Activated CD4-positive, alpha-beta T cell treated with anti-CD3 and anti-CD28 coated beads for 36 hours (primary cell): ENCODE measurements around the gene CARD9. TPM values are rescaled to one million over a fixed set of nuclear protein-coding genes. Genes with fewer than 3 reads are reported as not detected.
A peak's percentile ranks its signal among the peaks of the same experiment; 100 is the strongest.

Experiments
- ATAC-seq: fragments of 200-7000 bp; cut with Tn5 transposase; one replicate; pipeline ENCODE4 v1.10.0; 2021; ENCODE audit warnings: mild to moderate bottlenecking, moderate library complexity
- CTCF ChIA-PET: fragments of 350-600 bp; sonication (Branson Sonifier 250); formaldehyde crosslinking; loops from one replicate; lab custom pipeline; 2021; ENCODE audit warnings: antibody characterized with exemption; lab: Charles Lee
- POLR2A ChIA-PET: fragments of 350-600 bp; sonication (Branson Sonifier 250); formaldehyde crosslinking; loops from one replicate; lab custom pipeline; 2021; ENCODE audit warnings: antibody characterized with exemption, inconsistent platforms; lab: Charles Lee
- DNase-seq: peaks from one replicate; pipeline ENCODE4 v3.0.0-alpha.2; 2020
- H3K27ac Mint-ChIP-seq: one replicate; pipeline ENCODE4 v1.8.0; 2021; ENCODE audit warnings: mixed read lengths
- H3K27me3 Mint-ChIP-seq: one replicate; pipeline ENCODE4 v1.8.0; 2021; ENCODE audit warnings: mixed read lengths
- H3K36me3 Mint-ChIP-seq: one replicate; pipeline ENCODE4 v1.8.0; 2021; ENCODE audit warnings: low read depth, mixed read lengths
- H3K4me1 Mint-ChIP-seq: one replicate; pipeline ENCODE4 v1.8.0; 2021; ENCODE audit warnings: mixed read lengths
- H3K4me3 Mint-ChIP-seq: one replicate; pipeline ENCODE4 v1.8.0; 2021; ENCODE audit warnings: mild to moderate bottlenecking, moderate library complexity, mixed read lengths
- H3K9me3 Mint-ChIP-seq: one replicate; pipeline ENCODE4 v1.8.0; 2021; ENCODE audit warnings: low read depth, mixed read lengths
- intact Hi-C, 2 experiments: fragments of 100-400 bp; cut with DNase I in 1 of 2; cut with micrococcal nuclease in 1 of 2; formaldehyde crosslinking; loops; one replicate each; pipeline versions ENCODE4 v1.14.2 to v1.15.1; 2022 to 2024; cut with DNase I, micrococcal nuclease
- total RNA-seq, 2 experiments: library from RNA; stranded (reverse); gene quantifications; one replicate each; pipeline ENCODE4 v1.2.3, GENCODE V29; 2021

Gene CARD9
- total RNA-seq, 2 experiments from 2014 or later: 0.98 to 1.1 TPM

- ATAC-seq: no peak
- intact Hi-C loops: no loop called here
- Mint-ChIP-seq H3K9me3 (no peaks in the 10 kb centered on the region), H3K36me3 (peaks cover 4% of the 10 kb centered on the region), H3K27ac (no peak overlapping the region), H3K4me3 (no peak overlapping the region), H3K4me1 (no peaks in the 10 kb centered on the region), H3K27me3 (no peaks in the 10 kb centered on the region)
- no peak for DNase-seq
- ChIA-PET POLR2A (interaction anchor here (0.9 kb wide), 1 partner anchor 27 kb away, joined by 4 read pairs; no protein-coding TSS in a partner anchor), CTCF (no interaction called here)
Measured at GRCh38 chr9:136370037-136370436, 3.4 kb downstream of the CARD9 start.

DNA sequence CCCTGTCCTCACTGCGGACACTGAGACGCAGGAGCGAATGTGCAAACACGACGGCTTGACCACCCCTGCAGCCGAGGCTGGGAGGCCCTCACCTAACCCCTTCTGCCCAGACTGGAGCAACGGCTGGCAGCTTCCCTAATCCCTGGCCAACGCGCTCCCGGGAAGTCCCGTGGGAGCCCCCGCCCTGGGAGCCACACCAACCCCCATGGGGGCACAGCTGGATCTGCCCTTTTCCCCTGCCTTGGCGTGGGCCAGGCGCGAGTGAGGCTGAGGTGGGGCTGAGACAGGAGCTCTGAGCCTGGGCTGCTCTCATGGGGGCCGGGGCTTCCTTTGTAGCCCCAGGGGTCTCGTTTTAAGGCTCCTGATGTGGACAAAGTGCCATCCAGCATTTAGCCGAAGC is 5.3 kb downstream of the CARD9 start:
- Mint-ChIP-seq H3K4me1 (peaks cover 5% of the 10 kb centered on the region), H3K9me3 (no peaks in the 10 kb centered on the region), H3K36me3 (no peaks in the 10 kb centered on the region), H3K27ac (no peak overlapping the region), H3K27me3 (no peaks in the 10 kb centered on the region), H3K4me3 (no peak overlapping the region)
- ATAC-seq (no peak), DNase-seq (no peak)
- intact Hi-C loops: no loop called here
- ChIA-PET POLR2A (no interaction called here), CTCF (no interaction called here)

DNA sequence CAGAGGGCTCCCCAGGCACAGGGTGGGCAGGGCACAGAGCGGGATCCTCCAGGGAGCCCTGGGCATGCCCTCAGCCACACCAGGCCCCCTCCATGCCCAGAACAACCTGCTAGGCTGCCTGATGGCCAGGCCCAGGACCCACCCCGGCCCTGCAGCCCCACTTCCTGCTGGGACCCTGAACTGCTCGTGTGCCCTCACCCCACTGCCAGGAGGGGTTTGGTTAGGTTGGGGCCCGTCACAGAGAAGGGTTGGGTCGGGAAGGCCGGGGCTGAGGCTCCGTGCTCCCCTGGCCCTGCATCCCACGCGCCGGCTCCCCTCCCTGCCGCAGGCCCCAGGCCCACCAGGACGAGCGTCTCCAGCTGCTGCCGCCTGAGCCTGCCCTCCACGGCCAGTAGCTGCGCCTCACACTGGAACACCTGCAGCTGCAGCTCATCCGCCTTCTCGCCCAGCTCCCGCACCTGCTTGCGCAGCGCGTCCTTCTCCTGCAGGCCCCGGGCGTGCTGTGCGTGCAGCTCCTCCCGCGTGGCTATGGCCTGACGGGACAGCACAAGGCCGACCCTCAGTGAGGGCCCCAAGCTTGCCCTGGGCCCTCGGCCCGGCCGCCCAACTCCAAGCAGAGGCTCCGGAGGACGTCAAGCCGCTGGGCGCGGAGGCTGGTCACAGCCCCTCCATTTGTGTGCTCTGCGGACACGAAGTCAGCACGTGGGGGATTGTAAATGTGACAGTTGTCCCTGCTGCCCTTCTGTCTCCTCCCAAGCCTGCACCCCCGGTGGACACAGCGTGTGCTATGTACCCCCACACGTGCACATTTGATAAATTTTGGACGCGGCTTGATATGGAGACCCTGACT is 5.9 kb downstream of the CARD9 start:
- intact Hi-C loops: no loop called here
- POLR2A ChIA-PET: no interaction called here
- ATAC-seq (no peak), DNase-seq (no peak)
- H3K4me1 Mint-ChIP-seq: peaks cover 10% of the 10 kb centered on the region
- no peak overlapping the region for H3K27ac Mint-ChIP-seq
- CTCF ChIA-PET: interaction anchor here (0.5 kb wide), 1 partner anchor 119 kb away, joined by 3 read pairs; no protein-coding TSS in a partner anchor
- H3K9me3 Mint-ChIP-seq: no peaks in the 10 kb centered on the region
- H3K4me3 Mint-ChIP-seq: no peak overlapping the region
- H3K27me3 Mint-ChIP-seq: no peaks in the 10 kb centered on the region
- no peaks in the 10 kb centered on the region for H3K36me3 Mint-ChIP-seq

GRCh38 chr9:136366826-136367225 is 6.6 kb downstream of the CARD9 start:
- intact Hi-C loops: no loop called here
- Mint-ChIP-seq H3K27ac (no peak overlapping the region), H3K4me1 (peaks cover 10% of the 10 kb centered on the region), H3K27me3 (no peaks in the 10 kb centered on the region), H3K36me3 (no peaks in the 10 kb centered on the region), H3K9me3 (no peaks in the 10 kb centered on the region), H3K4me3 (no peak overlapping the region)
- ChIA-PET CTCF (interaction anchor here (0.5 to 0.6 kb wide), 2 partner anchors 46 to 119 kb away, joined by 3 read pairs; no protein-coding TSS in a partner anchor), POLR2A (no interaction called here)
- DNase-seq (no peak), ATAC-seq (no peak)

DNA sequence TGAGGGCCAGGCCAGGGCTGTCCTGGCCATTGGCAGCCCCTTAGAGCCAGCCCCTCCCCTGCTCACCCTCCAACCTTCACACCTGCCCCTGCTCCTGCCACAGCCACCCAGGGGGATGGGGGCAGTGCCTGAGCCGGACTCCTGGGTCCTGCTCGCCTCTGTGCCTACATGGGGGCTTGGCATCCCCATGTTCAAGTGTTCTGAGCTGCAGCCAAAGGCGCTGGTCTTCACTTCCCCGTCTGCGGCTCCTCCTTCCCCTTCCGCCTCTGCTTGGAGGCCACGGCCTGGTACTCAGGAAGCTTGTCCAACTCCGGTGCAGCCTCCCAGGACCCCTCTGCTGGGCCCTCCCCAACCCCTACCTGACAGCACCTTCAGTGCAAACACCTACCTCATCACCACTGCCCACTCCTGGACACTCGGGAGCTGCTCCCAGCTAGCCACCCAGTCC is 7.7 kb downstream of the CARD9 start:
- ATAC-seq: no peak
- H3K4me3 Mint-ChIP-seq: no peak overlapping the region
- no peaks in the 10 kb centered on the region for H3K36me3 Mint-ChIP-seq
- no peaks in the 10 kb centered on the region for H3K9me3 Mint-ChIP-seq
- DNase-seq: no peak
- H3K27ac Mint-ChIP-seq: no peak overlapping the region
- CTCF ChIA-PET: no interaction called here
- intact Hi-C loops: no loop called here
- peaks cover 10% of the 10 kb centered on the region for H3K4me1 Mint-ChIP-seq
- H3K27me3 Mint-ChIP-seq: no peaks in the 10 kb centered on the region
- POLR2A ChIA-PET: no interaction called here

GRCh38 chr9:136364942-136365774 is 8.3 kb downstream of the CARD9 start:
- H3K27ac Mint-ChIP-seq: no peak overlapping the region
- H3K4me1 Mint-ChIP-seq: peaks cover 10% of the 10 kb centered on the region
- ATAC-seq (no peak), DNase-seq (no peak)
- ChIA-PET CTCF (interaction anchor here (0.6 kb wide), 1 partner anchor 10 kb away, joined by 3 read pairs; no protein-coding TSS in a partner anchor), POLR2A (no interaction called here)
- no peaks in the 10 kb centered on the region for H3K36me3 Mint-ChIP-seq
- H3K4me3 Mint-ChIP-seq: no peak overlapping the region
- H3K27me3 Mint-ChIP-seq: no peaks in the 10 kb centered on the region
- intact Hi-C loops: loop anchor here in 1 of 2 experiments (5.0 kb wide), 2 partner anchors 38 to 258 kb away; partner anchors contain the start of gene GPSM1
- no peaks in the 10 kb centered on the region for H3K9me3 Mint-ChIP-seq

DNA sequence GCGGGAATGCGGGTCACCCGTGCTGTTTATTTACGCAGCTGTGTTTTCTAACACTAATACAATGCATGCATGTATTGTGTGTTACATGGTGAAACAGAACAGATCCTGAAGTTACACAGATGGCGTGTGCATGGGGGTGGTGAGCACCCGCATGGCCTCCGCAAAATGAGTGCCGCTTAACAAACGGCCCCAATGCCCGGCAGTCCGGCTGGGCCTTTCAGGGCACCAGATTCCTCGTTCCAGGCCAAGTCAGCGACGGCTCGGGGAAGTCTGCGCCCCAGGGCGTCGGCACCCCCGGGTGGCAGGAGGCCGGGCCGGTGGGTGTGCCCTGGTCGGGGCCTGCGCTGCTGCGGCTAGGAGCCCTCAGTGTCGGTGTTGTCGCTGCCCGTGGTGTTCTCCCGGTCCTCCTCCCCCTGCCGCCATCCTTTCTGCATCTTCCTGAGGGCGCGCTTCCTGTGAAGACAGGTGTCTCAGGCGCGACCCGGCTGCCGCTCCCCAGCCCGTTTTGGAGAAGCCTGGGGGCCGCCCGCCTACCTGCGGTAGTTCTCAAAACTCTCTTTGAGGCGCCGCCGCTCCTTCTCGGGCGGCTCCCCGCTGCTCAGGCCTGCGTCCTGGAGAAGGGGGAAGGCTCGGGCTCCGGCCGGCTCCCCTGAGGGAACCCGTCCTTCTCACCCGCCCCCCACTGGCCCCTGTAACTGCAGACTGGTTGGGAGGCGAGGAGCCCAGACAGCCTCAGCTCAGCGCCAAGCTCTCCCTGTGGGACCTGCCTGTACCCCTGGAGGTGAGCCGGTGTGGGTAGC is 9.3 kb downstream of the CARD9 start:
- ChIA-PET CTCF (interaction anchor here (0.6 to 2.1 kb wide), 5 partner anchors 8 to 522 kb away, joined by 4 to 11 read pairs (median 5); partner anchors contain the start of gene TRAF2), POLR2A (interaction anchor here (0.6 to 1.6 kb wide), 3 partner anchors 17 to 77 kb away, joined by 3 to 7 read pairs (median 4); no protein-coding TSS in a partner anchor)
- peaks cover 10% of the 10 kb centered on the region for H3K4me1 Mint-ChIP-seq
- no peaks in the 10 kb centered on the region for H3K36me3 Mint-ChIP-seq
- no peaks in the 10 kb centered on the region for H3K27me3 Mint-ChIP-seq
- H3K4me3 Mint-ChIP-seq: peak overlapping the region; percentile 8
- no peak for ATAC-seq
- peak; percentile 30 for DNase-seq
- intact Hi-C loops: loop anchor here (1.0 to 5.0 kb wide), 24 partner anchors 22 to 1095 kb away; partner anchors contain the start of genes GPSM1 (in 2 of the 2), AGPAT2 (in 1 of the 2), CAMSAP1 (in 1 of the 2) and ENTR1 (in 1 of the 2)
- H3K9me3 Mint-ChIP-seq: no peaks in the 10 kb centered on the region
- no peak overlapping the region for H3K27ac Mint-ChIP-seq

DNA sequence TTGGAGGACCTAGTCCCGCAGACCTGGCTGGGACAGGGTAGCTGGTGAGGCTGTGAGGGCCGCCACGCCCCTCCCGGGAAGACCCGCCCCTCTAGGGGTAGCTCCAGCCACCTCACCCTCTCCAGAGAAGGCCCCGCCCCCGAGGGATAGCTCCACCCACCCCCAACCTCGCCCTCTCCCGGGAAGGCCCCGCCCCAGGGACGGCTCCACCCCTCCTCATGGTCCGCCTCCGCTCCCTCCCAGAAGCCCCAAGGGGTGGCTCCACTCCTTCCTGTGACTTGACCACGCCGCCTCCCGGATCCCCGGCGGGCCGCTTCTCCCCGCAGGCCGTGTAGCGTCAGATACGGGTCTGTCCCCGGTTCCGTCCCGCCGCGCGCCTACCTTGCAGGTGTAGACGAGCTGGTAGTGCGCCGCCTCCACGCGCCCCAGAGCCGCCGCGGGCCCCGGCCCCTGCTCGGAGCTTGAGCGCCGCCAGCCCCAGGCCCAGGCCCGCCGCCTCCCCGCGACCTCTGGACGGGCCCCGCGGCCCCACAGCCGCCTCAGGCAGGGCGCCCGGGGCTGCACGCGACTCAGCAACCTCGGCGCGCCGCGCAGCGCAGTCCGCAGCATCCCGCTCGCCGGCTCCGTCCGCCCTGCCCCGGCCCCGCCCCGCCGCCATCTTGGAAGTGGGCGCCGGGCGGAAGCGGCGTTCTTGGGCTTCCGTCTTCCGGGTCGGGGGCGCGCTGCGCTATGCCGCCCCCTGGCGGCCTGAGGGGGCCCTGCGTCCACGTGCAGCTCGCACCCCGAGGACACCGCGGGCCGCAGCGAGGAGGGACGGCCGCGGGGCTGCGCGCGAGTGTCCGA is 10.1 kb downstream of the CARD9 start, which contains the start of gene DNLZ:
Gene DNLZ, minus strand, starts transcription at position 639 of the 843 bp plus-strand sequence. Its CDS starts 30 bp downstream, at position 609.
- ATAC-seq (peak; percentile 95), DNase-seq (peak; percentile 99)
- H3K4me1 Mint-ChIP-seq: peaks cover 10% of the 10 kb centered on the region
- intact Hi-C loops: loop anchor here (1.0 to 5.0 kb wide), 24 partner anchors 21 to 1096 kb away; partner anchors contain the start of genes GPSM1 (in 2 of the 2), AGPAT2 (in 1 of the 2), CAMSAP1 (in 1 of the 2) and ENTR1 (in 1 of the 2)
- no peaks in the 10 kb centered on the region for H3K9me3 Mint-ChIP-seq
- H3K36me3 Mint-ChIP-seq: no peaks in the 10 kb centered on the region
- H3K27ac Mint-ChIP-seq: peak within 1 kb of the TSS; percentile 80
- H3K27me3 Mint-ChIP-seq: no peaks in the 10 kb centered on the region
- POLR2A ChIA-PET: interaction anchor here (0.6 to 1.6 kb wide), 7 partner anchors 12 to 176 kb away, joined by 3 to 7 read pairs (median 4); no protein-coding TSS in a partner anchor
- peak within 1 kb of the TSS; percentile 79 for H3K4me3 Mint-ChIP-seq
- CTCF ChIA-PET: interaction anchor here (0.5 to 2.1 kb wide), 10 partner anchors 9 to 523 kb away, joined by 3 to 11 read pairs (median 4); partner anchors contain the start of gene TRAF2

GRCh38 chr9:136362450-136362784 is 11.1 kb downstream of the CARD9 start:
- Mint-ChIP-seq H3K9me3 (no peaks in the 10 kb centered on the region), H3K4me1 (peaks cover 10% of the 10 kb centered on the region), H3K4me3 (peak overlapping the region; percentile 79), H3K36me3 (no peaks in the 10 kb centered on the region), H3K27me3 (no peaks in the 10 kb centered on the region), H3K27ac (peak overlapping the region; percentile 58)
- DNase-seq: no peak
- ChIA-PET CTCF (interaction anchor here (0.5 to 2.1 kb wide), 9 partner anchors 10 to 95 kb away, joined by 3 to 11 read pairs (median 4); no protein-coding TSS in a partner anchor), POLR2A (interaction anchor here (0.6 to 1.6 kb wide), 6 partner anchors 13 to 177 kb away, joined by 3 to 7 read pairs (median 4); no protein-coding TSS in a partner anchor)
- no peak for ATAC-seq
- intact Hi-C loops: loop anchor here in 1 of 2 experiments (5.0 kb wide), 2 partner anchors 35 to 255 kb away; partner anchors contain the start of gene GPSM1
